GM12891 (cell line): ENCODE results near the gene SLC25A26.

ENCODE experiments used
- POLR2A ChIP-seq: IDR thresholded peaks from 2 replicates; pipeline ENCODE4 v1.6.1; 2011; ENCODE audit warnings: low read depth, low read length, control low read depth
- POLR2AphosphoS5 ChIP-seq: IDR thresholded peaks from 2 replicates; pipeline ENCODE4 v1.6.1; 2011; ENCODE audit warnings: low read depth, low read length, control low read depth
- POU2F2 ChIP-seq: IDR thresholded peaks from 2 replicates; pipeline ENCODE4 v1.6.1; 2011; ENCODE audit warnings: low read depth, mild to moderate bottlenecking, control low read depth, low read length, moderate library complexity
- SPI1 ChIP-seq: IDR thresholded peaks from 2 replicates; pipeline ENCODE4 v1.6.1; 2011; ENCODE audit warnings: low read depth, low read length, control low read depth

GRCh38 chr3:66348704-66349103, 127.9 kb downstream of the SLC25A26 start:
- no peak for TF ChIP-seq POLR2A
- TF ChIP-seq SPI1: no peak
- TF ChIP-seq POU2F2: no peak
- TF ChIP-seq POLR2AphosphoS5: no peak
